Pancreas (tissue), 10 donors: ENCODE results near the gene MGAT5B. TPM values are rescaled to one million over a fixed set of nuclear protein-coding genes. Genes with fewer than 3 reads are reported as not detected.

ENCODE experiments used
- ATAC-seq, 4 donors: fragments of 200-7000 bp; cut with Tn5 transposase; one replicate each; pipeline versions ENCODE4 v1.8.0 to v1.9.1; 2020; ENCODE audit warnings: mild to moderate bottlenecking in 4 of 4, moderate library complexity in 4 of 4
- DNase-seq, 6 donors: peaks; one replicate each; pipeline ENCODE4 v3.0.0-alpha.2; 2020
- FAIRE-seq: peaks from 2 replicates; lab custom pipeline; 2012; peaks lifted over from hg19 to GRCh38; lab: Jason Lieb, UNC
- H3K27ac ChIP-seq, 4 donors: fragments of 200-600 bp; sonication (generic); 1 replicate in 3 of 4; 2 replicates in 1 of 4; pipeline versions ENCODE4 v1.5.0 to v1.8.0; 2020
- H3K27me3 ChIP-seq, 4 donors: fragments of 200-600 bp; one replicate each; pipeline ENCODE4 v1.8.0; 2021
- H3K36me3 ChIP-seq, 3 donors: fragments of 200-600 bp; sonication (generic) in 1 of 3; one replicate each; pipeline versions ENCODE4 v1.5.0 to v1.8.0; 2020 to 2021
- H3K4me1 ChIP-seq, 3 donors: fragments of 200-600 bp; one replicate each; pipeline ENCODE4 v1.8.0; 2021
- H3K4me3 ChIP-seq, 4 donors: fragments of 200-600 bp; sonication (generic) in 2 of 4; one replicate each; pipeline versions ENCODE4 v1.5.0 to v1.8.0; 2020 to 2021
- H3K9me3 ChIP-seq, 4 donors: fragments of 200-600 bp; one replicate each; pipeline ENCODE4 v1.8.0; 2021
- WGBS, 2 donors: extraction: QIAGEN DNeasy Blood & Tissue Kit; methylation state at CpG; one replicate each; pipeline ENCODE4 v1.1.7; 2013; 5-methylcytosine and 5-hydroxymethylcytosine counted together
- intact Hi-C, 3 donors: fragments of 100-400 bp; cut with DNase I; formaldehyde crosslinking; loops; one replicate each; pipeline versions ENCODE4 v1.11.1 to v1.14.2; 2022
- polyA plus RNA-seq, 2 donors: library from polyadenylated mRNA; stranded (reverse); fragments of 200-250 nt; gene quantifications; one replicate each; pipeline ENCODE4 v1.2.3, GENCODE V29; 2013
- total RNA-seq, 6 donors: library from RNA; stranded (reverse); fragmentation: NEBNext Ultra II Directional in 4 of 6; extraction: Animal tissue kit (Norgen Biotek cat#: 25700) in 4 of 6; gene quantifications; one replicate each; pipeline versions ENCODE4 v1.2.1 to v1.2.4, GENCODE V29; 2021 to 2023
- TF ChIP-seq, protein P1 (sequence below), 4 donors: fragments of 200-600 bp; sonication (generic) in 3 of 4; IDR thresholded peaks; one replicate each; pipeline versions ENCODE4 v1.5.0 to v1.8.0; 2021; ENCODE audit warnings: antibody characterized with exemption in 4 of 4
- donor health status: healthy with polysubstance abuse.
- donor health status: DM: no; HTN: no; CAD: no; lungs with moderate emphysema.
- donor health status: DM: no; HTN: no; CAD: no.
- donor health status: control.
- donor health status: control.
- donor health status: Bipolar disorder and iron deficiency.
- donor health status: DM: yes; HTN: yes; CAD: no.
- donor health status: DM: no; HTN: no; CAD: no.
- donor health status: DM: no; HTN: no; CAD: no.
- donor health status: DM: yes; HTN: yes; CAD: no.

MGAT5B gene
- total and polyA plus RNA-seq, 8 donors, result 0.21 to 1.2 (median 0.25) TPM; not detected in 1

GRCh38 chr17:76868669-76869495 lies 678 bp downstream of the MGAT5B start:
- Histone ChIP-seq H3K4me1 (no peaks in the 10 kb centered on the region), H3K4me3 (peak overlapping the region in 2 of 4 donors; percentile 31 to 35), H3K36me3 (no peaks in the 10 kb centered on the region), H3K27me3 (peaks cover 0 to 12% (median 2%) of the 10 kb centered on the region in 4 donors), H3K9me3 (no peaks in the 10 kb centered on the region), H3K27ac (no peak overlapping the region)
- DNase-seq (no peak), FAIRE-seq (no peak), ATAC-seq (peak in 2 of 4 donors; percentile 7 to 18)
- intact Hi-C loops, result loop anchor here (5.0 to 10.0 kb wide), 3 partner anchors 186 to 376 kb away; no protein-coding TSS in a partner anchor
- WGBS, 2 donors, result 3% methylated on average over 63 to 84 of the region's 84 CpGs
- TF ChIP-seq, protein P1, sequence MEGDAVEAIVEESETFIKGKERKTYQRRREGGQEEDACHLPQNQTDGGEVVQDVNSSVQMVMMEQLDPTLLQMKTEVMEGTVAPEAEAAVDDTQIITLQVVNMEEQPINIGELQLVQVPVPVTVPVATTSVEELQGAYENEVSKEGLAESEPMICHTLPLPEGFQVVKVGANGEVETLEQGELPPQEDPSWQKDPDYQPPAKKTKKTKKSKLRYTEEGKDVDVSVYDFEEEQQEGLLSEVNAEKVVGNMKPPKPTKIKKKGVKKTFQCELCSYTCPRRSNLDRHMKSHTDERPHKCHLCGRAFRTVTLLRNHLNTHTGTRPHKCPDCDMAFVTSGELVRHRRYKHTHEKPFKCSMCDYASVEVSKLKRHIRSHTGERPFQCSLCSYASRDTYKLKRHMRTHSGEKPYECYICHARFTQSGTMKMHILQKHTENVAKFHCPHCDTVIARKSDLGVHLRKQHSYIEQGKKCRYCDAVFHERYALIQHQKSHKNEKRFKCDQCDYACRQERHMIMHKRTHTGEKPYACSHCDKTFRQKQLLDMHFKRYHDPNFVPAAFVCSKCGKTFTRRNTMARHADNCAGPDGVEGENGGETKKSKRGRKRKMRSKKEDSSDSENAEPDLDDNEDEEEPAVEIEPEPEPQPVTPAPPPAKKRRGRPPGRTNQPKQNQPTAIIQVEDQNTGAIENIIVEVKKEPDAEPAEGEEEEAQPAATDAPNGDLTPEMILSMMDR (IDR thresholded peaks at IDR 0.05), result no peak

GRCh38 chr17:76869496-76870376 lies 1.5 kb downstream of the MGAT5B start:
- Histone ChIP-seq H3K27ac (no peak overlapping the region), H3K9me3 (no peaks in the 10 kb centered on the region), H3K4me3 (no peak overlapping the region), H3K36me3 (no peaks in the 10 kb centered on the region), H3K27me3 (peaks cover 0 to 12% (median 2%) of the 10 kb centered on the region in 4 donors), H3K4me1 (no peaks in the 10 kb centered on the region)
- DNase-seq (no peak), FAIRE-seq (no peak), ATAC-seq (no peak)
- TF ChIP-seq, protein P1 (IDR thresholded peaks at IDR 0.05), result no peak
- intact Hi-C loops, result loop anchor here (5.0 to 10.0 kb wide), 4 partner anchors 183 to 375 kb away; no protein-coding TSS in a partner anchor
- WGBS, 2 donors, result 5 to 7% methylated on average over 43 to 80 of the region's 80 CpGs

DNA sequence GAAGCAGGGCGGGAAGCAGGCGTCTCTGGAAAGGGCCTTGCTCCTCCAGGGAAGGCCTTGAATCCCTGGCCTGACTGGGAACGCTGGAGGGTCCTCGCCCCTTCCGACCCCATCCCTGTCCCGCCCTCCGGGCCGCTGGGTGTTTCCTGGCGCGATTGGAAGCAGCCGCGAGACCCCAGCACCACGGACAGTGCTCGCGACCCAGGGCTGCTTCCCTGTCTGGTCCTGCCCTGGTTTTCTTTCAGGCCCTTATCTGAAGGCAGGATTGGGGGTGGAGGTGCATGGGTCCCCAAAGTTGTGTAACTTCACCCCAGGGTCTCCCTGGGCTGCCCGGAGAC lies 2.1 kb downstream of the MGAT5B start:
- DNase-seq (no peak), ATAC-seq (no peak), FAIRE-seq (no peak)
- TF ChIP-seq, protein P1 (IDR thresholded peaks at IDR 0.05), result no peak
- no peaks in the 10 kb centered on the region for H3K4me1 ChIP-seq
- H3K4me3 ChIP-seq, result no peak overlapping the region
- H3K36me3 ChIP-seq, result no peaks in the 10 kb centered on the region
- H3K27ac ChIP-seq, result no peak overlapping the region
- 20 to 32% methylated on average over 16 of the region's 16 CpGs for WGBS, 2 donors
- H3K27me3 ChIP-seq, result peaks cover 0 to 12% (median 2%) of the 10 kb centered on the region in 4 donors
- intact Hi-C loops, result loop anchor here in 2 of 3 donors (5.0 to 10.0 kb wide), 3 partner anchors 182 to 374 kb away; no protein-coding TSS in a partner anchor
- H3K9me3 ChIP-seq, result no peaks in the 10 kb centered on the region

GRCh38 chr17:76871668-76872067 lies 3.5 kb downstream of the MGAT5B start:
- no peaks in the 10 kb centered on the region for H3K4me1 ChIP-seq
- H3K27me3 ChIP-seq, result peaks cover 0 to 12% (median 2%) of the 10 kb centered on the region in 4 donors
- TF ChIP-seq, protein P1 (IDR thresholded peaks at IDR 0.05), result no peak
- FAIRE-seq, result no peak
- no peak for ATAC-seq
- no peak for DNase-seq
- H3K4me3 ChIP-seq, result no peak overlapping the region
- no peak overlapping the region for H3K27ac ChIP-seq
- H3K9me3 ChIP-seq, result no peaks in the 10 kb centered on the region
- WGBS, 2 donors, result 68 to 74% methylated on average over 4 of the region's 4 CpGs
- intact Hi-C loops, result loop anchor here in 2 of 3 donors (5.0 to 10.0 kb wide), 3 partner anchors 181 to 373 kb away; no protein-coding TSS in a partner anchor
- no peaks in the 10 kb centered on the region for H3K36me3 ChIP-seq
